ENCODE measurements around the gene CCRL2.

CCRL2 gene, protein sequence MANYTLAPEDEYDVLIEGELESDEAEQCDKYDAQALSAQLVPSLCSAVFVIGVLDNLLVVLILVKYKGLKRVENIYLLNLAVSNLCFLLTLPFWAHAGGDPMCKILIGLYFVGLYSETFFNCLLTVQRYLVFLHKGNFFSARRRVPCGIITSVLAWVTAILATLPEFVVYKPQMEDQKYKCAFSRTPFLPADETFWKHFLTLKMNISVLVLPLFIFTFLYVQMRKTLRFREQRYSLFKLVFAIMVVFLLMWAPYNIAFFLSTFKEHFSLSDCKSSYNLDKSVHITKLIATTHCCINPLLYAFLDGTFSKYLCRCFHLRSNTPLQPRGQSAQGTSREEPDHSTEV

DNA sequence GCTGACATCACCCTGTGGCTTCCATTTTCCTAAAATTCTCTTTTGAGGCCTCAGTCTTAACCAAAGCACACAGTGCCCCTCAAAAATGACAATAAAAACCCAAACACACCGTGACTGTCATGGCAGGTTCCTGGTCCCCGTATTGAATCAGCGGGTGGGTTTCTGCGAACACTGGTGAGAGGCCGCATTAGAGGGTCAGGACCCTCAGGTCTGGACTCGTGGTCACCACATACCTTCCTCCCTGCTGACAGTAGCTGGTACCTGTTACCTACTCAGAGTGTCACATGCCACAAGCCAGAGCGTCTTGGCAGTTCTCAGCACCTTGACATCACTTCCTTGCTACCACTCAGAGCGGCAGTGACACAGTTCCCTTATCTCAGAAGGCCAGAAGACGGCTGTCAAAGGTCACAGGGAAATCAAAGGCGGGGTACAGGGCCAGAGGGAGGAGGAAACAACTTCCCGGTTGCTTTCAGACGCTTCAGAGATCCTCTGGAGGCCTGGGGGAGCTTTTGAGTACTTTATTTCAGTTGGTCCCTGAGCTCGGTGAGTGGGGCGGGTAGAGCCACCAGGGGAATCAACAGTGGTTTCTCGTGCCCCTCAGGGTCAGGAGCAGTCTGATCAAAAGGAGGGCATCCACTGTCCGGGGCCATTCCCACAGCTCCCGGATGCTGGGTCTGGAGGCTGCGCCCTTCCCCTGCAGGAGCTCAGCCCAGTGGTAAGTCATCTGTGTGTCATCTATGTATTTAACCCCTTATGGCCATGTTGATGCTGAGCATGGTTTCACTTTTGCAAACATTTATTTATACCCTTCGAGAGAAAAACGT, at the start of gene CCRL2, which contains the start of gene CCR5AS:
Gene CCRL2 (plus strand): TSS at position 472 of the 824 bp plus-strand sequence. CDS start 821 bp downstream, outside the sequence.
Gene CCR5AS (minus strand): TSS at position 279 of the 824 bp plus-strand sequence.
- DNase-seq (ENCODE audit: low spot score), result no peak

GRCh38 chr3:46358466-46358865, 48.6 kb upstream of the CCRL2 start:
- no peak for DNase-seq (ENCODE audit: low spot score)

- no peak for DNase-seq (ENCODE audit: low spot score)
These were observed 47.1 kb upstream of the CCRL2 start for GRCh38 chr3:46359733-46360493.

DNA sequence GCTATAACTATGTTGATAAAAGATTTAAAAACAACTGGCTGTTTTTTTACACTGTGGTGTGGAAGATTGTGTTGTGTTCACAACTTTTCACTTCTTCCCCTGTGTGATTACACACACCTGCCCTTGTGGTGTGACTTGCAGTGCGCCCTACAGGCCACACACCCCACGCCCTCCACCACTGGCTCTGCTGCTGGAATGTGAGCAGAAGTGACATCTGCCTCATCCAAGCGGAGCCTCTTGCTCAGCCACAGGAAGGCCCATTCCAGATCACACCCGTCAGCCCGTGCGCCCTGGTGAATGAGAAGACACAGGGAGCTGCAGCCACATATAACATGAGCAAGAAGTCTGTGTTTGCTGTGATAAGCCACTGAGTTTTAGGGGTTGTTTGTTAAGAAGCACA, 46.2 kb upstream of the CCRL2 start:
- no peak for DNase-seq (ENCODE audit: low spot score)

GRCh38 chr3:46361408-46362283, 45.4 kb upstream of the CCRL2 start:
- no peak for DNase-seq (ENCODE audit: low spot score)

GRCh38 chr3:46365041-46365440, 42.0 kb upstream of the CCRL2 start:
- no peak for DNase-seq (ENCODE audit: low spot score)

DNA sequence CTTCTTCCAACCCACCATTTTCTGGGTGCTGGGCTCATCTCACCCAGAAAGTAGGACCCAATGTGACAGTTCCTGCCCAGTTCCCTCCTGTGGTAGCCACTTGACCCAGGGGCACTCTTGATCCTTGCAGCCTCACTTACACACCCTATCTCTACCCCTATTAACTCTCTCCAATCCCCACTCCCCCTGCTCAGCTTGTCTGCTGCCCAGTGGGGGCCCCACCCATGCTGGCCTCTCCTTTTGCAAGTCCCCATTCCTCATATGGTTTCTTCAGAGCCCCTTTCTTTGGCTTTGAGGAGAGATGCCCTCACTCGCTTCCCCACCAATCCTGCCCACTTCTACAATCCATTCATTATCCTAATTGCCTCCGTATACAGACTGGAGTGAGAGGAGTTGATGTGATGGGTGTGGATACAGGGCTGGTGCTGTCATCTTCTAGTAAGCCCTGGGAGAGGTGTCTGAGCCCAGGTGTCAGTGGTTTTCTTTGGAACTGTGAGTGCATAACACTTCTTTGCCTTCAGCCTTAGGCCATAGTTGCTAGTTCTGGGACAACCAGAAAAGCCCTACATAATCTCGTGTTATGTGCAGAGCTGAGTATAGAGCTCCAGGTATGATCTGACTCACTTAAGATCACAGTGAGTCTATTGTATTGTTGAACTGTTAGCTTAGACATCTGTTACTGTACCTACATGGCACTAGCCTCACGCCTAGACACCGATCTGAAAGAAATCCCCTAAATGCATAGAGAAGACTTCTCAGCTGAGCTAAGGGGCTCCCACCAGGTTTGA, 41.1 kb upstream of the CCRL2 start:
- DNase-seq (ENCODE audit: low spot score), result no peak

DNA sequence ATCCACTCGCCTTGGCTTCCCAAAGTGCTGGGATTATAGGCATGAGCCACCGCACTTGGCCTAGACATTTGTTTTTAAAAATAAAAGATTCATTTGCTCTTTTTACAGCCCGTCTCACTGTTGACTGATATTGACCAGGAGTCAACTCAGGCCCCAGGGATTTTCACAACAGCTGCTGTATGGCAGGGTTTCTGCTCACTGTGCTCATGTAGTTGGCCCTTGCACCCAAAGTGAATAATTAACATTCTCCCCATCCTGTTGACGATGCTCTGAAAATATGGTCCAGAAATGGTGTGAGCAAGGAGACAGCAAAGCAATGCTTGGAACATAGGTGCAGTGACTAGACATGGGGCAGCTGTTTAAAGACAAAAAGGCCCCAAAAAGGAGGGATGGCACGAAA, 39.2 kb upstream of the CCRL2 start:
- DNase-seq (ENCODE audit: low spot score), result no peak

GRCh38 chr3:46368569-46368968, 38.5 kb upstream of the CCRL2 start:
- DNase-seq (ENCODE audit: low spot score), result no peak

GRCh38 chr3:46369151-46369550, 37.9 kb upstream of the CCRL2 start:
- no peak for DNase-seq (ENCODE audit: low spot score)

GRCh38 chr3:46369675-46370132, 37.4 kb upstream of the CCRL2 start:
- no peak for DNase-seq (ENCODE audit: low spot score)

DNA sequence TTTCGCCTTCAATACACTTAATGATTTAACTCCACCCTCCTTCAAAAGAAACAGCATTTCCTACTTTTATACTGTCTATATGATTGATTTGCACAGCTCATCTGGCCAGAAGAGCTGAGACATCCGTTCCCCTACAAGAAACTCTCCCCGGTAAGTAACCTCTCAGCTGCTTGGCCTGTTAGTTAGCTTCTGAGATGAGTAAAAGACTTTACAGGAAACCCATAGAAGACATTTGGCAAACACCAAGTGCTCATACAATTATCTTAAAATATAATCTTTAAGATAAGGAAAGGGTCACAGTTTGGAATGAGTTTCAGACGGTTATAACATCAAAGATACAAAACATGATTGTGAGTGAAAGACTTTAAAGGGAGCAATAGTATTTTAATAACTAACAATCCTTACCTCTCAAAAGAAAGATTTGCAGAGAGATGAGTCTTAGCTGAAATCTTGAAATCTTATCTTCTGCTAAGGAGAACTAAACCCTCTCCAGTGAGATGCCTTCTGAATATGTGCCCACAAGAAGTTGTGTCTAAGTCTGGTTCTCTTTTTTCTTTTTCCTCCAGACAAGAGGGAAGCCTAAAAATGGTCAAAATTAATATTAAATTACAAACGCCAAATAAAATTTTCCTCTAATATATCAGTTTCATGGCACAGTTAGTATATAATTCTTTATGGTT, 36.1 kb upstream of the CCRL2 start, which contains the start of gene CCR5:
Gene CCR5 (plus strand): TSS at position 108 of the 680 bp plus-strand sequence. CDS start 1,957 bp downstream, outside the sequence.
- no peak for DNase-seq (ENCODE audit: low spot score)

DNA sequence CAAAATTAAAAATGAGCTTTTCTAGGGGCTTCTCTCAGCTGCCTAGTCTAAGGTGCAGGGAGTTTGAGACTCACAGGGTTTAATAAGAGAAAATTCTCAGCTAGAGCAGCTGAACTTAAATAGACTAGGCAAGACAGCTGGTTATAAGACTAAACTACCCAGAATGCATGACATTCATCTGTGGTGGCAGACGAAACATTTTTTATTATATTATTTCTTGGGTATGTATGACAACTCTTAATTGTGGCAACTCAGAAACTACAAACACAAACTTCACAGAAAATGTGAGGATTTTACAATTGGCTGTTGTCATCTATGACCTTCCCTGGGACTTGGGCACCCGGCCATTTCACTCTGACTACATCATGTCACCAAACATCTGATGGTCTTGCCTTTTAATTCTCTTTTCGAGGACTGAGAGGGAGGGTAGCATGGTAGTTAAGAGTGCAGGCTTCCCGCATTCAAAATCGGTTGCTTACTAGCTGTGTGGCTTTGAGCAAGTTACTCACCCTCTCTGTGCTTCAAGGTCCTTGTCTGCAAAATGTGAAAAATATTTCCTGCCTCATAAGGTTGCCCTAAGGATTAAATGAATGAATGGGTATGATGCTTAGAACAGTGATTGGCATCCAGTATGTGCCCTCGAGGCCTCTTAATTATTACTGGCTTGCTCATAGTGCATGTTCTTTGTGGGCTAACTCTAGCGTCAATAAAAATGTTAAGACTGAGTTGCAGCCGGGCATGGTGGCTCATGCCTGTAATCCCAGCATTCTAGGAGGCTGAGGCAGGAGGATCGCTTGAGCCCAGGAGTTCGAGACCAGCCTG, 35.3 kb upstream of the CCRL2 start:
- no peak for DNase-seq (ENCODE audit: low spot score)

DNA sequence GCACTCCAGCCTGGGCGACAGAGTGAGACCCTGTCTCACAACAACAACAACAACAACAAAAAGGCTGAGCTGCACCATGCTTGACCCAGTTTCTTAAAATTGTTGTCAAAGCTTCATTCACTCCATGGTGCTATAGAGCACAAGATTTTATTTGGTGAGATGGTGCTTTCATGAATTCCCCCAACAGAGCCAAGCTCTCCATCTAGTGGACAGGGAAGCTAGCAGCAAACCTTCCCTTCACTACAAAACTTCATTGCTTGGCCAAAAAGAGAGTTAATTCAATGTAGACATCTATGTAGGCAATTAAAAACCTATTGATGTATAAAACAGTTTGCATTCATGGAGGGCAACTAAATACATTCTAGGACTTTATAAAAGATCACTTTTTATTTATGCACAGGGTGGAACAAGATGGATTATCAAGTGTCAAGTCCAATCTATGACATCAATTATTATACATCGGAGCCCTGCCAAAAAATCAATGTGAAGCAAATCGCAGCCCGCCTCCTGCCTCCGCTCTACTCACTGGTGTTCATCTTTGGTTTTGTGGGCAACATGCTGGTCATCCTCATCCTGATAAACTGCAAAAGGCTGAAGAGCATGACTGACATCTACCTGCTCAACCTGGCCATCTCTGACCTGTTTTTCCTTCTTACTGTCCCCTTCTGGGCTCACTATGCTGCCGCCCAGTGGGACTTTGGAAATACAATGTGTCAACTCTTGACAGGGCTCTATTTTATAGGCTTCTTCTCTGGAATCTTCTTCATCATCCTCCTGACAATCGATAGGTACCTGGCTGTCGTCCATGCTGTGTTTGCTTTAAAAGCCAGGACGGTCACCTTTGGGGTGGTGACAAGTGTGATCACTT, 34.3 kb upstream of the CCRL2 start:
- no peak for DNase-seq (ENCODE audit: low spot score)

GRCh38 chr3:46374755-46375154, 32.3 kb upstream of the CCRL2 start:
- DNase-seq (ENCODE audit: low spot score), result no peak

- no peak for DNase-seq (ENCODE audit: low spot score)
These were observed 31.8 kb upstream of the CCRL2 start for GRCh38 chr3:46375218-46375617.

DNA sequence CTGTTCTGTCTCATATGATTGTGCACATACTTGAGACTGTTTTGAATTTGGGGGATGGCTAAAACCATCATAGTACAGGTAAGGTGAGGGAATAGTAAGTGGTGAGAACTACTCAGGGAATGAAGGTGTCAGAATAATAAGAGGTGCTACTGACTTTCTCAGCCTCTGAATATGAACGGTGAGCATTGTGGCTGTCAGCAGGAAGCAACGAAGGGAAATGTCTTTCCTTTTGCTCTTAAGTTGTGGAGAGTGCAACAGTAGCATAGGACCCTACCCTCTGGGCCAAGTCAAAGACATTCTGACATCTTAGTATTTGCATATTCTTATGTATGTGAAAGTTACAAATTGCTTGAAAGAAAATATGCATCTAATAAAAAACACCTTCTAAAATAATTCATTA, 31.2 kb upstream of the CCRL2 start:
- DNase-seq (ENCODE audit: low spot score), result no peak

DNA sequence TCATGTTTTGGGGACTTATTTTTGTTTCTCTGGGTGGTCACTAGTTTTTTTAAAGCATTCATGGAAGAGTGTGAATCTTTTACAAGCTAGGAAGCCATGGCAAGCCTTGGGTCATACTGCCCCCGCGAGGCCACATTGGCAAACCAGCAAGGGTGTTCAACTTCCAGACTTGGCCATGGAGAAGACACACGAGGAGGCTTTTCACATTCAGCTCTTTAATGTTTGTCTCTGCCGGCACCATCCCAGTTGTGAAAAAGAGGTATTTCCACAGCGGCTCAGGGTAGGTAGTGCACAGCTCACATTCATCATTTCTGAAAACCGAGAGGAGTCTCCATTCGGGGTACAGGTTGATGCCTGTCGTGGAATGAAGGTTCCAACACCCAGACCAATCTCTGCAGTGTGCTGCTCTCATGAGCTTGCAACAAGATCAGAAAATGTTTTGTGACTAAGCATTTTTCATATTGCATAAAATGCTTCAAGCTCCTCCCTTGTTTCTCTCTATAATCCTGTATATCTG, 28.6 kb upstream of the CCRL2 start:
- no peak for DNase-seq (ENCODE audit: low spot score)

Data from left forelimb (tissue), 1 donor.